Breast epithelium (tissue), 3 donors: Measurements from ENCODE around the gene ZNF674.

Experiments
- CTCF ChIP-seq, 3 donors: fragments of 450-650 bp; IDR thresholded peaks; one replicate each; pipeline ENCODE4 v1.5.1; 2016 to 2017; ENCODE audit warnings: antibody characterized with exemption in 3 of 3, mild to moderate bottlenecking in 3 of 3, moderate library complexity in 3 of 3
- POLR2AphosphoS5 ChIP-seq, 3 donors: sonication (generic); formaldehyde crosslinking; IDR thresholded peaks; one replicate each; pipeline ENCODE4 v1.6.1; 2017; ENCODE audit warnings: antibody characterized with exemption in 3 of 3

GRCh38 chrX:46589977-46590723 is 44.9 kb upstream of the ZNF674 start:
- no peak for TF ChIP-seq CTCF (IDR thresholded peaks at IDR 0.05)
- TF ChIP-seq POLR2AphosphoS5 (IDR thresholded peaks at IDR 0.05) = no peak
